PC-9 (cell line): ENCODE data around the gene SUPT3H. TPM values are rescaled to one million over a fixed set of nuclear protein-coding genes. Genes with fewer than 3 reads are reported as not detected.

Experiments
- BruUV-seq: library from RNA; stranded (reverse); fragments of 400-500 nt; replicated peaks from 2 replicates; lab custom pipeline; 2021; lab: Mats Ljungman, UMichigan
- CTCF ChIA-PET: fragments of 300-600 bp; sonication (Branson Sonifier 250); formaldehyde crosslinking; loops from one replicate; lab custom pipeline; 2022; ENCODE audit warnings: antibody characterized with exemption; lab: Charles Lee
- POLR2A ChIA-PET: fragments of 300-600 bp; sonication (Branson Sonifier 250); formaldehyde crosslinking; loops from one replicate; lab custom pipeline; 2022; ENCODE audit warnings: antibody characterized with exemption; ENCODE audit not compliant: unreplicated experiment; lab: Charles Lee
- DNase-seq, 2 experiments: peaks; one replicate each; pipeline versions ENCODE4 v3.0.0 to v3.0.0-alpha.2; 2015 to 2022; ENCODE audit warnings: mixed read lengths in 1 of 2
- H2AFZ ChIP-seq: fragments of 200-600 bp; sonication (generic); 2 replicates; pipeline ENCODE4 v1.8.1; 2017; ENCODE audit warnings: antibody characterized with exemption
- H3F3A ChIP-seq: fragments of 200-600 bp; sonication (generic); 2 replicates; pipeline ENCODE4 v1.8.1; 2017; ENCODE audit warnings: antibody characterized with exemption, mild to moderate bottlenecking, low read depth; ENCODE audit not compliant: insufficient read depth
- H3K27ac ChIP-seq: fragments of 200-600 bp; sonication (generic); 2 replicates; pipeline ENCODE4 v1.6.1; 2016; ENCODE audit warnings: mixed run types
- H3K27me3 ChIP-seq: fragments of 200-600 bp; sonication (generic); 2 replicates; pipeline ENCODE4 v1.6.1; 2016; ENCODE audit warnings: low read depth, mixed run types; ENCODE audit not compliant: insufficient read depth
- H3K36me3 ChIP-seq: fragments of 200-600 bp; sonication (generic); 2 replicates; pipeline ENCODE4 v1.6.1; 2016; ENCODE audit warnings: low read depth, mixed run types
- H3K4me1 ChIP-seq: fragments of 200-600 bp; sonication (generic); replicated peaks from 2 replicates; pipeline ENCODE4 v1.6.1; 2016; ENCODE audit warnings: mixed run types; ENCODE audit not compliant: insufficient read depth
- H3K4me2 ChIP-seq: fragments of 200-600 bp; sonication (generic); 2 replicates; pipeline ENCODE4 v1.6.1; 2017; ENCODE audit warnings: mixed run types
- H3K4me3 ChIP-seq: fragments of 200-600 bp; sonication (generic); 2 replicates; pipeline ENCODE4 v1.6.1; 2016; ENCODE audit warnings: mixed run types
- H3K79me2 ChIP-seq: fragments of 200-600 bp; sonication (generic); 2 replicates; pipeline ENCODE4 v1.6.1; 2017; ENCODE audit warnings: low read depth, mixed run types
- H3K9me2 ChIP-seq: fragments of 200-600 bp; sonication (generic); 2 replicates; pipeline ENCODE4 v1.8.1; 2017; ENCODE audit warnings: mild to moderate bottlenecking; ENCODE audit not compliant: insufficient read depth
- H3K9me3 ChIP-seq: fragments of 200-600 bp; sonication (generic); 2 replicates; pipeline ENCODE4 v1.8.1; 2016; ENCODE audit warnings: low read depth; ENCODE audit not compliant: insufficient read depth
- H4K20me1 ChIP-seq: fragments of 200-600 bp; sonication (generic); 2 replicates; pipeline ENCODE4 v1.8.1; 2017; ENCODE audit not compliant: insufficient read depth
- CTCF ChIP-seq: fragments of 200-600 bp; sonication (generic); conservative IDR thresholded peaks from 2 replicates; pipeline ENCODE4 v1.6.1; 2017; ENCODE audit warnings: mixed run types, antibody characterized with exemption, mild to moderate bottlenecking, moderate library complexity
- EZH2 ChIP-seq: fragments of 200-600 bp; sonication (generic); IDR thresholded peaks from 2 replicates; pipeline ENCODE4 v1.8.0; 2017; ENCODE audit warnings: antibody characterized with exemption, low read depth
- intact Hi-C: fragments of 100-400 bp; cut with micrococcal nuclease; formaldehyde crosslinking; loops from one replicate; pipeline ENCODE4 v1.10.0; 2022; ENCODE audit not compliant: unreplicated experiment
- total RNA-seq: library from RNA; stranded (reverse); gene quantifications from 2 replicates; pipeline ENCODE4 v1.2.3, GENCODE V29; 2021

The SUPT3H gene
- total RNA-seq, 1 experiment from 2014 or later, result 9.2 TPM

- Histone ChIP-seq H3K4me1 (no peaks in the 10 kb centered on the region), H4K20me1 (no peaks in the 10 kb centered on the region; the same call in 1 of the 2 replicates), H3K36me3 (no peaks in the 10 kb centered on the region), H3K9me3 (no peaks in the 10 kb centered on the region), H3F3A (no peaks in the 10 kb centered on the region), H3K79me2 (no peaks in the 10 kb centered on the region), H3K9me2 (no peaks in the 10 kb centered on the region; the same call in 1 of the 2 replicates), H2AFZ (no peak overlapping the region), H3K27ac (no peak overlapping the region), H3K4me2 (no peak overlapping the region), H3K4me3 (no peak overlapping the region), H3K27me3 (no peaks in the 10 kb centered on the region)
- CTCF ChIA-PET, result no interaction called here
- DNase-seq, result no peak
- intact Hi-C loops, result no loop called here
- TF ChIP-seq EZH2 (no peak), CTCF (no peak)
- POLR2A ChIA-PET, result interaction anchor here (0.6 kb wide), 1 partner anchor 325 kb away, joined by 8 read pairs; no protein-coding TSS in a partner anchor
- no TSS peak for BruUV-seq
These were observed 27.5 kb downstream of the SUPT3H start for GRCh38 chr6:45350186-45350710.

GRCh38 chr6:45344900-45345299, 32.8 kb downstream of the SUPT3H start:
- no peak overlapping the region for H3K4me2 ChIP-seq
- no peak for TF ChIP-seq EZH2
- TF ChIP-seq CTCF, result no peak
- intact Hi-C loops, result no loop called here
- no peaks in the 10 kb centered on the region for H3F3A ChIP-seq
- H3K4me3 ChIP-seq, result no peak overlapping the region
- H3K36me3 ChIP-seq, result no peaks in the 10 kb centered on the region
- CTCF ChIA-PET, result no interaction called here
- no peaks in the 10 kb centered on the region for H3K9me3 ChIP-seq
- H3K79me2 ChIP-seq, result no peaks in the 10 kb centered on the region
- no peaks in the 10 kb centered on the region for H4K20me1 ChIP-seq
- BruUV-seq, result no TSS peak
- POLR2A ChIA-PET, result interaction anchor here (0.6 kb wide), 1 partner anchor 342 kb away, joined by 3 read pairs; no protein-coding TSS in a partner anchor
- H3K27me3 ChIP-seq, result no peaks in the 10 kb centered on the region
- no peaks in the 10 kb centered on the region; the same call in 1 of the 2 replicates for H3K9me2 ChIP-seq
- DNase-seq, result no peak
- no peak overlapping the region for H3K27ac ChIP-seq
- no peaks in the 10 kb centered on the region for H3K4me1 ChIP-seq
- no peak overlapping the region for H2AFZ ChIP-seq

- CTCF ChIA-PET, result interaction anchor here (0.6 kb wide), 1 partner anchor 19 kb away, joined by 3 read pairs; no protein-coding TSS in a partner anchor
- no peak for DNase-seq
- H3K79me2 ChIP-seq, result no peaks in the 10 kb centered on the region
- intact Hi-C loops, result no loop called here
- no peaks in the 10 kb centered on the region for H4K20me1 ChIP-seq
- H3K4me2 ChIP-seq, result no peak overlapping the region
- no TSS peak for BruUV-seq
- peaks cover 3% of the 10 kb centered on the region; the same call in 1 of the 2 replicates for H3K9me2 ChIP-seq
- no peak overlapping the region for H3K4me3 ChIP-seq
- no peaks in the 10 kb centered on the region for H3K4me1 ChIP-seq
- no peaks in the 10 kb centered on the region for H3K27me3 ChIP-seq
- H2AFZ ChIP-seq, result no peak overlapping the region
- no peak overlapping the region for H3K27ac ChIP-seq
- TF ChIP-seq EZH2 (no peak), CTCF (no peak)
- H3K36me3 ChIP-seq, result no peaks in the 10 kb centered on the region
- H3K9me3 ChIP-seq, result no peaks in the 10 kb centered on the region
- POLR2A ChIA-PET, result no interaction called here
- H3F3A ChIP-seq, result no peaks in the 10 kb centered on the region
These were observed 49.2 kb downstream of the SUPT3H start for GRCh38 chr6:45328523-45328922.
